Activated CD8-positive, alpha-beta memory T cell treated with anti-CD3 and anti-CD28 coated beads, Interleukin-2, amount 10 ng/mL, durations not matched to agents 7 days and 5 days (primary cell): Measurements from ENCODE around the gene CNTNAP2. TPM values are rescaled to one million over a fixed set of nuclear protein-coding genes. Genes with fewer than 3 reads are reported as not detected.

Experiments
- ATAC-seq: fragments of 150-1000 bp; cut with Tn5 transposase; one replicate; pipeline ENCODE4 v1.10.0; 2021; ENCODE audit warnings: moderate library complexity
- CTCF ChIA-PET: fragments of 350-600 bp; sonication (Branson Sonifier 250); formaldehyde crosslinking; loops from one replicate; lab custom pipeline; 2021; ENCODE audit warnings: antibody characterized with exemption; lab: Charles Lee
- DNase-seq: peaks from one replicate; pipeline ENCODE4 v3.0.0-alpha.2; 2020
- H3K27ac Mint-ChIP-seq: one replicate; pipeline ENCODE4 v1.8.0; 2021; ENCODE audit warnings: mild to moderate bottlenecking, mixed read lengths
- H3K27me3 Mint-ChIP-seq: one replicate; pipeline ENCODE4 v1.8.0; 2021; ENCODE audit warnings: mixed read lengths
- H3K36me3 Mint-ChIP-seq: one replicate; pipeline ENCODE4 v1.8.0; 2021; ENCODE audit warnings: mild to moderate bottlenecking, mixed read lengths
- H3K4me1 Mint-ChIP-seq: one replicate; pipeline ENCODE4 v1.8.0; 2021; ENCODE audit warnings: mixed read lengths
- H3K4me3 Mint-ChIP-seq: one replicate; pipeline ENCODE4 v1.8.0; 2021; ENCODE audit warnings: mild to moderate bottlenecking, moderate library complexity, mixed read lengths
- H3K9me3 Mint-ChIP-seq: one replicate; pipeline ENCODE4 v1.8.0; 2022; ENCODE audit warnings: low read depth, mixed read lengths
- total RNA-seq, 2 experiments: library from RNA; stranded (reverse); gene quantifications; one replicate each; pipeline ENCODE4 v1.2.3, GENCODE V29; 2021

The CNTNAP2 gene
- total RNA-seq, 2 experiments from 2014 or later, result not detected

- peaks cover 4% of the 10 kb centered on the region for H3K9me3 Mint-ChIP-seq
- no peaks in the 10 kb centered on the region for H3K27me3 Mint-ChIP-seq
- no peaks in the 10 kb centered on the region for H3K36me3 Mint-ChIP-seq
- H3K4me1 Mint-ChIP-seq, result no peaks in the 10 kb centered on the region
- H3K4me3 Mint-ChIP-seq, result no peak overlapping the region
- DNase-seq (no peak), ATAC-seq (no peak)
- CTCF ChIA-PET, result no interaction called here
- H3K27ac Mint-ChIP-seq, result no peak overlapping the region
Measured at GRCh38 chr7:147279964-147280374, 1163.4 kb downstream of the CNTNAP2 start.

- DNase-seq (no peak), ATAC-seq (no peak)
- CTCF ChIA-PET, result no interaction called here
- Mint-ChIP-seq H3K4me1 (no peaks in the 10 kb centered on the region), H3K36me3 (no peaks in the 10 kb centered on the region), H3K4me3 (no peak overlapping the region), H3K9me3 (peaks cover 9% of the 10 kb centered on the region), H3K27ac (no peak overlapping the region), H3K27me3 (no peaks in the 10 kb centered on the region)
Measured at GRCh38 chr7:147282204-147282603, 1165.6 kb downstream of the CNTNAP2 start.

GRCh38 chr7:147296201-147296600, 1179.6 kb downstream of the CNTNAP2 start:
- ATAC-seq, result no peak
- Mint-ChIP-seq H3K4me1 (no peaks in the 10 kb centered on the region), H3K9me3 (no peaks in the 10 kb centered on the region), H3K36me3 (no peaks in the 10 kb centered on the region), H3K4me3 (no peak overlapping the region), H3K27ac (no peak overlapping the region), H3K27me3 (no peaks in the 10 kb centered on the region)
- DNase-seq, result no peak
- CTCF ChIA-PET, result no interaction called here

GRCh38 chr7:147296986-147297385, 1180.4 kb downstream of the CNTNAP2 start:
- H3K4me3 Mint-ChIP-seq, result no peak overlapping the region
- no peaks in the 10 kb centered on the region for H3K27me3 Mint-ChIP-seq
- CTCF ChIA-PET, result no interaction called here
- ATAC-seq, result no peak
- no peaks in the 10 kb centered on the region for H3K9me3 Mint-ChIP-seq
- H3K4me1 Mint-ChIP-seq, result no peaks in the 10 kb centered on the region
- no peak for DNase-seq
- no peaks in the 10 kb centered on the region for H3K36me3 Mint-ChIP-seq
- no peak overlapping the region for H3K27ac Mint-ChIP-seq

GRCh38 chr7:147298611-147299043, 1182.0 kb downstream of the CNTNAP2 start:
- Mint-ChIP-seq H3K9me3 (no peaks in the 10 kb centered on the region), H3K4me3 (no peak overlapping the region)
- CTCF ChIA-PET, result no interaction called here

GRCh38 chr7:147300293-147300692, 1183.7 kb downstream of the CNTNAP2 start:
- no peak for DNase-seq
- Mint-ChIP-seq H3K9me3 (peaks cover 5% of the 10 kb centered on the region), H3K36me3 (no peaks in the 10 kb centered on the region), H3K27ac (no peak overlapping the region), H3K4me3 (no peak overlapping the region), H3K27me3 (no peaks in the 10 kb centered on the region), H3K4me1 (no peaks in the 10 kb centered on the region)
- ATAC-seq, result no peak
- CTCF ChIA-PET, result no interaction called here

More at GRCh38 chr7:147298611-147299043, 1182.0 kb downstream of the CNTNAP2 start:
- no peaks in the 10 kb centered on the region for H3K4me1 Mint-ChIP-seq
- no peaks in the 10 kb centered on the region for H3K36me3 Mint-ChIP-seq
- ATAC-seq, result no peak
- no peak for DNase-seq
- H3K27me3 Mint-ChIP-seq, result no peaks in the 10 kb centered on the region
- H3K27ac Mint-ChIP-seq, result no peak overlapping the region

GRCh38 chr7:147304376-147304775, 1187.8 kb downstream of the CNTNAP2 start:
- no peak for ATAC-seq

GRCh38 chr7:147305827-147306226, 1189.2 kb downstream of the CNTNAP2 start:
- ATAC-seq (no peak), DNase-seq (no peak)
- CTCF ChIA-PET, result no interaction called here
- H3K4me1 Mint-ChIP-seq, result no peaks in the 10 kb centered on the region
- H3K4me3 Mint-ChIP-seq, result no peak overlapping the region
- H3K9me3 Mint-ChIP-seq, result peaks cover 16% of the 10 kb centered on the region
- no peaks in the 10 kb centered on the region for H3K36me3 Mint-ChIP-seq
- no peaks in the 10 kb centered on the region for H3K27me3 Mint-ChIP-seq
- H3K27ac Mint-ChIP-seq, result no peak overlapping the region

More at GRCh38 chr7:147304376-147304775, 1187.8 kb downstream of the CNTNAP2 start:
- CTCF ChIA-PET, result no interaction called here
- H3K4me1 Mint-ChIP-seq, result no peaks in the 10 kb centered on the region
- DNase-seq, result no peak
- H3K27me3 Mint-ChIP-seq, result no peaks in the 10 kb centered on the region
- H3K27ac Mint-ChIP-seq, result no peak overlapping the region
- H3K36me3 Mint-ChIP-seq, result no peaks in the 10 kb centered on the region
- H3K9me3 Mint-ChIP-seq, result peaks cover 13% of the 10 kb centered on the region
- H3K4me3 Mint-ChIP-seq, result no peak overlapping the region

GRCh38 chr7:147308539-147308938, 1191.9 kb downstream of the CNTNAP2 start:
- no peak overlapping the region for H3K4me3 Mint-ChIP-seq
- ATAC-seq, result no peak
- H3K27me3 Mint-ChIP-seq, result no peaks in the 10 kb centered on the region
- CTCF ChIA-PET, result no interaction called here
- H3K9me3 Mint-ChIP-seq, result peaks cover 16% of the 10 kb centered on the region
- H3K27ac Mint-ChIP-seq, result no peak overlapping the region
- H3K4me1 Mint-ChIP-seq, result no peaks in the 10 kb centered on the region
- no peaks in the 10 kb centered on the region for H3K36me3 Mint-ChIP-seq
- DNase-seq, result no peak

- Mint-ChIP-seq H3K27me3 (no peaks in the 10 kb centered on the region), H3K4me3 (no peak overlapping the region), H3K9me3 (peaks cover 12% of the 10 kb centered on the region), H3K36me3 (no peaks in the 10 kb centered on the region), H3K4me1 (no peaks in the 10 kb centered on the region), H3K27ac (no peak overlapping the region)
- DNase-seq (no peak), ATAC-seq (no peak)
- CTCF ChIA-PET, result no interaction called here
Measured at GRCh38 chr7:147311336-147311735, 1194.7 kb downstream of the CNTNAP2 start.

GRCh38 chr7:147321504-147321903, 1204.9 kb downstream of the CNTNAP2 start:
- Mint-ChIP-seq H3K4me3 (no peak overlapping the region), H3K9me3 (no peaks in the 10 kb centered on the region), H3K4me1 (no peaks in the 10 kb centered on the region), H3K27ac (no peak overlapping the region), H3K27me3 (no peaks in the 10 kb centered on the region), H3K36me3 (no peaks in the 10 kb centered on the region)
- ATAC-seq (no peak), DNase-seq (no peak)
- CTCF ChIA-PET, result no interaction called here

- Mint-ChIP-seq H3K4me3 (no peak overlapping the region), H3K27ac (no peak overlapping the region)
- CTCF ChIA-PET, result no interaction called here
Measured at GRCh38 chr7:147332988-147333387, 1216.4 kb downstream of the CNTNAP2 start.

GRCh38 chr7:147363101-147363500, 1246.5 kb downstream of the CNTNAP2 start:
- H3K36me3 Mint-ChIP-seq, result no peaks in the 10 kb centered on the region
- H3K27ac Mint-ChIP-seq, result no peak overlapping the region
- peaks cover 7% of the 10 kb centered on the region for H3K9me3 Mint-ChIP-seq
- CTCF ChIA-PET, result no interaction called here
- H3K4me3 Mint-ChIP-seq, result no peak overlapping the region
- DNase-seq (no peak), ATAC-seq (no peak)
- no peaks in the 10 kb centered on the region for H3K4me1 Mint-ChIP-seq
- no peaks in the 10 kb centered on the region for H3K27me3 Mint-ChIP-seq

More at GRCh38 chr7:147332988-147333387, 1216.4 kb downstream of the CNTNAP2 start:
- DNase-seq, result no peak
- ATAC-seq, result no peak
- H3K36me3 Mint-ChIP-seq, result no peaks in the 10 kb centered on the region
- peaks cover 5% of the 10 kb centered on the region for H3K9me3 Mint-ChIP-seq
- H3K4me1 Mint-ChIP-seq, result no peaks in the 10 kb centered on the region
- H3K27me3 Mint-ChIP-seq, result no peaks in the 10 kb centered on the region

- CTCF ChIA-PET, result no interaction called here
- no peak overlapping the region for H3K27ac Mint-ChIP-seq
Measured at GRCh38 chr7:147376192-147376591, 1259.6 kb downstream of the CNTNAP2 start.

GRCh38 chr7:147380926-147381325, 1264.3 kb downstream of the CNTNAP2 start:
- no peak for DNase-seq
- H3K36me3 Mint-ChIP-seq, result no peaks in the 10 kb centered on the region
- no peak overlapping the region for H3K27ac Mint-ChIP-seq
- CTCF ChIA-PET, result no interaction called here
- no peak overlapping the region for H3K4me3 Mint-ChIP-seq
- no peaks in the 10 kb centered on the region for H3K27me3 Mint-ChIP-seq
- no peaks in the 10 kb centered on the region for H3K4me1 Mint-ChIP-seq
- H3K9me3 Mint-ChIP-seq, result peaks cover 14% of the 10 kb centered on the region
- no peak for ATAC-seq

More at GRCh38 chr7:147376192-147376591, 1259.6 kb downstream of the CNTNAP2 start:
- Mint-ChIP-seq H3K27me3 (no peaks in the 10 kb centered on the region), H3K36me3 (no peaks in the 10 kb centered on the region), H3K4me1 (no peaks in the 10 kb centered on the region), H3K4me3 (no peak overlapping the region), H3K9me3 (peaks cover 6% of the 10 kb centered on the region)
- DNase-seq, result no peak
- ATAC-seq, result no peak
